ENCODE data around the gene PRSS12. TPM values are rescaled to one million over a fixed set of nuclear protein-coding genes. Genes with fewer than 3 reads are reported as not detected.

Gene PRSS12
- total and polyA plus RNA-seq, 11 donors, result 0.01 to 0.14 (median 0.08) TPM; not detected in 8

- Histone ChIP-seq H3K4me3 (peak overlapping the region in 9 of 12 donors; percentile 72 to 82 (median 77)), H3K36me3 (peaks cover 0 to 19% (median 8%) of the 10 kb centered on the region in 9 donors), H3K27me3 (no peaks in the 10 kb centered on the region), H3K9me3 (no peaks in the 10 kb centered on the region), H3K4me1 (peaks cover 3 to 29% (median 20%) of the 10 kb centered on the region in 12 donors), H3K27ac (peak overlapping the region in 5 of 12 donors; percentile 13 to 94 (median 91))
- intact Hi-C loops (cut with DNase I), result loop anchor here in 6 of 10 donors (2.0 to 10.0 kb wide), 4 partner anchors 72 to 405 kb away; partner anchors contain the start of genes METTL14 (in 3 of the 6) and PRSS12 (in 3 of the 6)
- TF ChIP-seq CTCF (IDR thresholded peaks at IDR 0.05), result no peak
- TF ChIP-seq POLR2A (IDR thresholded peaks at IDR 0.05), result no peak
- 35 to 57% (median 46%) methylated on average over 2 of the region's 2 CpGs for WGBS, 4 donors
- DNase-seq, result no peak
- no peak for ATAC-seq
Observed at GRCh38 chr4:118279920-118280432, 72.8 kb downstream of the PRSS12 start.

GRCh38 chr4:118279328-118279727, 73.5 kb downstream of the PRSS12 start:
- Histone ChIP-seq H3K27ac (peak overlapping the region; percentile 86 to 94 (median 90)), H3K36me3 (peaks cover 0 to 19% (median 8%) of the 10 kb centered on the region in 9 donors), H3K9me3 (no peaks in the 10 kb centered on the region), H3K4me3 (peak overlapping the region; percentile 50 to 82 (median 76)), H3K27me3 (no peaks in the 10 kb centered on the region), H3K4me1 (peaks cover 3 to 29% (median 20%) of the 10 kb centered on the region in 12 donors)
- 3 to 6% (median 4%) methylated on average over 13 of the region's 13 CpGs for WGBS, 4 donors
- ATAC-seq, result no peak
- intact Hi-C loops (cut with DNase I), result loop anchor here in 1 of 10 donors (10.0 kb wide), 1 partner anchor 405 kb away; the partner anchor contains the start of gene METTL14
- no peak for DNase-seq
- TF ChIP-seq POLR2A (IDR thresholded peaks at IDR 0.05) (no peak), CTCF (IDR thresholded peaks at IDR 0.05) (no peak)

GRCh38 chr4:118278473-118279274, 74.1 kb downstream of the PRSS12 start:
- intact Hi-C loops (cut with DNase I), result loop anchor here in 1 of 10 donors (10.0 kb wide), 1 partner anchor 406 kb away; the partner anchor contains the start of gene METTL14
- DNase-seq, result peak; percentile 92 to 97 (median 95)
- peak; percentile 51 to 88 for TF ChIP-seq POLR2A (IDR thresholded peaks at IDR 0.05)
- no peak for TF ChIP-seq CTCF (IDR thresholded peaks at IDR 0.05)
- 0 to 2% (median 0%) methylated on average over 45 to 56 of the region's 56 CpGs for WGBS, 4 donors
- peak; percentile 99 for ATAC-seq
- Histone ChIP-seq H3K9me3 (no peaks in the 10 kb centered on the region), H3K36me3 (peaks cover 0 to 19% (median 8%) of the 10 kb centered on the region in 9 donors), H3K27ac (peak overlapping the region; percentile 86 to 94 (median 90)), H3K4me1 (peaks cover 3 to 29% (median 20%) of the 10 kb centered on the region in 12 donors), H3K4me3 (peak overlapping the region; percentile 50 to 82 (median 76)), H3K27me3 (no peaks in the 10 kb centered on the region)

GRCh38 chr4:118277243-118277642, 75.6 kb downstream of the PRSS12 start:
- Histone ChIP-seq H3K9me3 (no peaks in the 10 kb centered on the region), H3K27me3 (peaks cover 0 to 3% (median 0%) of the 10 kb centered on the region in 9 donors), H3K36me3 (peaks cover 0 to 19% (median 4%) of the 10 kb centered on the region in 9 donors), H3K27ac (no peak overlapping the region), H3K4me1 (peaks cover 3 to 29% (median 20%) of the 10 kb centered on the region in 12 donors), H3K4me3 (no peak overlapping the region)
- no peak for TF ChIP-seq POLR2A (IDR thresholded peaks at IDR 0.05)
- TF ChIP-seq CTCF (IDR thresholded peaks at IDR 0.05), result no peak
- intact Hi-C loops (cut with DNase I), result loop anchor here in 1 of 10 donors (10.0 kb wide), 1 partner anchor 408 kb away; the partner anchor contains the start of gene METTL14
- no peak for DNase-seq
- 86 to 97% (median 94%) methylated on average over 4 of the region's 4 CpGs for WGBS, 4 donors
- no peak for ATAC-seq
